ENCODE measurements around the gene TENM3.

TENM3 gene

GRCh38 chr4:182257503-182257902, 14.3 kb downstream of the TENM3 start:
- no peak for TF ChIP-seq OSR1 (CRISPR knock-in tag; IDR thresholded peaks at IDR 0.05)
- TF ChIP-seq PATZ1 (CRISPR knock-in tag; IDR thresholded peaks at IDR 0.05; ENCODE audit: borderline replicate concordance) = no peak
- no peak for TF ChIP-seq TOX (CRISPR knock-in tag; IDR thresholded peaks at IDR 0.05; ENCODE audit: borderline replicate concordance)
- no peak for TF ChIP-seq ZNF70 (CRISPR knock-in tag; IDR thresholded peaks at IDR 0.05)
- TF ChIP-seq ZFP30 (CRISPR knock-in tag; IDR thresholded peaks at IDR 0.05) = no peak
- no peak for TF ChIP-seq TSHZ2 (CRISPR knock-in tag; IDR thresholded peaks at IDR 0.05)
- no peak for TF ChIP-seq POU6F1 (CRISPR knock-in tag; IDR thresholded peaks at IDR 0.05; ENCODE audit: borderline replicate concordance, low read depth)
- no peak for ATAC-seq

GRCh38 chr4:182258441-182259000, 15.3 kb downstream of the TENM3 start:
- no peak for ATAC-seq
- TF ChIP-seq SNAI2 (CRISPR knock-in tag; IDR thresholded peaks at IDR 0.05) (no peak), ZNF8 (CRISPR knock-in tag; IDR thresholded peaks at IDR 0.05) (no peak), POU6F1 (CRISPR knock-in tag; IDR thresholded peaks at IDR 0.05; ENCODE audit: borderline replicate concordance, low read depth) (no peak), GLIS3 (CRISPR knock-in tag; IDR thresholded peaks at IDR 0.05) (no peak), ZC3H10 (CRISPR knock-in tag; IDR thresholded peaks at IDR 0.05) (no peak)

GRCh38 chr4:182261651-182262223, 18.5 kb downstream of the TENM3 start:
- no peak for ATAC-seq
- TF ChIP-seq PPARA (CRISPR knock-in tag; IDR thresholded peaks at IDR 0.05; ENCODE audit: borderline replicate concordance) = no peak
- no peak for TF ChIP-seq GLIS3 (CRISPR knock-in tag; IDR thresholded peaks at IDR 0.05)

GRCh38 chr4:182263562-182263961, 20.4 kb downstream of the TENM3 start:
- no peak for TF ChIP-seq TSHZ2 (CRISPR knock-in tag; IDR thresholded peaks at IDR 0.05)
- TF ChIP-seq ZC3H10 (CRISPR knock-in tag; IDR thresholded peaks at IDR 0.05) = no peak
- no peak for TF ChIP-seq ARNTL (CRISPR knock-in tag; IDR thresholded peaks at IDR 0.05; ENCODE audit: borderline replicate concordance, low read depth)
- no peak for TF ChIP-seq ESRRG (CRISPR knock-in tag; IDR thresholded peaks at IDR 0.05)
- ATAC-seq = no peak
